ENCODE measurements around the gene ALKBH5. TPM values are rescaled to one million over a fixed set of nuclear protein-coding genes. Genes with fewer than 3 reads are reported as not detected.

The ALKBH5 gene
- total RNA-seq, 1 experiment from 2014 or later: 85.5 TPM

Other genes starting within 250 kb of the ALKBH5 start
- gene TOM1L2, start 211.4 kb upstream of the ALKBH5 start, total RNA-seq (2014; rRNA removed; shearing (Covaris generic)): 7.7 and 9.7 TPM in 2 replicates
- 1.1 and 1.2 TPM in 2 replicates for gene DRC3, start 211.0 kb upstream of the ALKBH5 start, total RNA-seq (2014; rRNA removed; shearing (Covaris generic))
- gene ATPAF2, start 144.7 kb upstream of the ALKBH5 start, total RNA-seq (2014; rRNA removed; shearing (Covaris generic)): 26.6 and 27.7 TPM in 2 replicates
- 6.3 and 6.8 TPM in 2 replicates for gene GID4, start 144.4 kb upstream of the ALKBH5 start, total RNA-seq (2014; rRNA removed; shearing (Covaris generic))
- 43.0 and 44.2 TPM in 2 replicates for gene DRG2, start 95.9 kb upstream of the ALKBH5 start, total RNA-seq (2014; rRNA removed; shearing (Covaris generic))
- 0.08 and 0.16 TPM in 2 replicates for gene MYO15A, start 75.1 kb upstream of the ALKBH5 start, total RNA-seq (2014; rRNA removed; shearing (Covaris generic))
- 16.9 and 18.0 TPM in 2 replicates for gene LLGL1, start 41.8 kb downstream of the ALKBH5 start, total RNA-seq (2014; rRNA removed; shearing (Covaris generic))
- gene FLII, start 74.9 kb downstream of the ALKBH5 start, total RNA-seq (2014; rRNA removed; shearing (Covaris generic)): 96.0 and 113 TPM in 2 replicates
- gene MIEF2, start 76.8 kb downstream of the ALKBH5 start, total RNA-seq (2014; rRNA removed; shearing (Covaris generic)): 5.4 TPM in 2 replicates
- gene TOP3A, start 131.2 kb downstream of the ALKBH5 start, total RNA-seq (2014; rRNA removed; shearing (Covaris generic)): 31.8 and 32.0 TPM in 2 replicates
- gene SMCR8, start 131.5 kb downstream of the ALKBH5 start, total RNA-seq (2014; rRNA removed; shearing (Covaris generic)): 22.0 and 23.1 TPM in 2 replicates
- gene SHMT1, start 179.7 kb downstream of the ALKBH5 start, total RNA-seq (2014; rRNA removed; shearing (Covaris generic)): 20.5 and 21.4 TPM in 2 replicates
- not detected in 2 replicates for gene EVPLL, start 193.9 kb downstream of the ALKBH5 start, total RNA-seq (2014; rRNA removed; shearing (Covaris generic))

Measured in SK-MEL-5 (cell line).